SK-N-SH (cell line): ENCODE data around the gene FRMPD4. TPM values are rescaled to one million over a fixed set of nuclear protein-coding genes. Genes with fewer than 3 reads are reported as not detected.
A peak's percentile ranks its signal among the peaks of the same experiment; 100 is the strongest.

Experiments
- CTCF ChIA-PET: fragments of 300-600, 350-600 bp; formaldehyde crosslinking; extraction: SDS; loops from one replicate; lab custom pipeline; 2021; lab: Yijun Ruan, JAX
- POLR2A ChIA-PET: fragments of 350-600 bp; sonication (Branson Sonifier 250); formaldehyde crosslinking; extraction: SDS; loops from one replicate; lab custom pipeline; 2020; ENCODE audit warnings: antibody characterized with exemption, inconsistent platforms; lab: Yijun Ruan, JAX
- DNase-seq: peaks from one replicate; pipeline ENCODE4 v3.0.0; 2012
- H2AFZ ChIP-seq: fragments of 200-600 bp; sonication (generic); 2 replicates; pipeline ENCODE4 v1.8.1; 2016; ENCODE audit warnings: antibody characterized with exemption, mild to moderate bottlenecking, low read depth
- H3F3A ChIP-seq: fragments of 200-600 bp; sonication (generic); replicated peaks from 2 replicates; pipeline ENCODE3; 2016; ENCODE audit warnings: antibody characterized with exemption, mild to moderate bottlenecking; ENCODE audit not compliant: insufficient read depth
- H3K27ac ChIP-seq, 2 experiments: fragments of 200-500 bp in 1 of 2; fragments of 200-600 bp in 1 of 2; sonication (Bioruptor generic) in 1 of 2; sonication (generic), shearing (Covaris generic) in 1 of 2; 2 replicates each; pipeline versions ENCODE4 v1.5.1 to v1.6.1; 2014 to 2016; ENCODE audit warnings: low read depth in 2 of 2, inconsistent platforms in 1 of 2, low read length in 1 of 2, mild to moderate bottlenecking in 1 of 2, mixed read lengths in 1 of 2
- H3K27me3 ChIP-seq: fragments of 200-600 bp; sonication (generic), shearing (Covaris generic); 2 replicates; pipeline ENCODE4 v1.6.1; 2016; ENCODE audit warnings: mixed run types; ENCODE audit not compliant: insufficient read depth
- H3K36me3 ChIP-seq, 2 experiments: fragments of 200-500 bp in 1 of 2; fragments of 200-600 bp in 1 of 2; sonication (Bioruptor generic) in 1 of 2; sonication (generic) in 1 of 2; replicated peaks in 1 of 2; 2 replicates each; pipeline versions ENCODE3 to v1.5.1; 2014 to 2016; ENCODE audit warnings: low read length in 1 of 2, mild to moderate bottlenecking in 1 of 2; ENCODE audit not compliant: insufficient read depth in 2 of 2, control insufficient read depth in 1 of 2
- H3K4me1 ChIP-seq, 2 experiments: fragments of 200-500 bp in 1 of 2; fragments of 200-600 bp in 1 of 2; sonication (Bioruptor generic) in 1 of 2; sonication (generic), shearing (Covaris generic) in 1 of 2; 2 replicates each; pipeline versions ENCODE4 v1.5.1 to v1.6.1; 2014 to 2016; ENCODE audit warnings: low read depth in 1 of 2, low read length in 1 of 2, mixed run types in 1 of 2; ENCODE audit not compliant: insufficient read depth in 2 of 2, control insufficient read depth in 1 of 2
- H3K4me2 ChIP-seq: fragments of 200-600 bp; sonication (generic), shearing (Covaris generic); 2 replicates; pipeline ENCODE4 v1.6.1; 2017; ENCODE audit warnings: mixed run types
- H3K4me3 ChIP-seq, 2 experiments: fragments of 200-500 bp in 1 of 2; fragments of 200-600 bp in 1 of 2; sonication (Bioruptor generic) in 1 of 2; sonication (generic), shearing (Covaris generic) in 1 of 2; 2 replicates each; pipeline versions ENCODE4 v1.5.1 to v1.8.1; 2014 to 2016; ENCODE audit warnings: low read depth in 2 of 2, inconsistent platforms in 1 of 2, low read length in 1 of 2, mild to moderate bottlenecking in 1 of 2, mixed read lengths in 1 of 2, moderate library complexity in 1 of 2
- H3K79me2 ChIP-seq: fragments of 200-600 bp; sonication (generic); 2 replicates; pipeline ENCODE4 v1.8.1; 2017; ENCODE audit warnings: mild to moderate bottlenecking; ENCODE audit not compliant: insufficient read depth
- H3K9ac ChIP-seq: fragments of 200-600 bp; sonication (generic); 2 replicates; pipeline ENCODE4 v1.6.1; 2017; ENCODE audit warnings: mixed run types
- H3K9me2 ChIP-seq: fragments of 200-600 bp; sonication (generic); 2 replicates; pipeline ENCODE4 v1.6.1; 2017; ENCODE audit warnings: mixed run types
- H3K9me3 ChIP-seq: fragments of 200-600 bp; sonication (generic); 2 replicates; pipeline ENCODE4 v1.6.1; 2017; ENCODE audit warnings: mixed run types, mild to moderate bottlenecking, moderate library complexity
- H4K20me1 ChIP-seq: fragments of 200-600 bp; sonication (generic); 2 replicates; pipeline ENCODE4 v1.6.1; 2017; ENCODE audit warnings: mild to moderate bottlenecking, mixed run types; ENCODE audit not compliant: insufficient read depth
- ELF1 ChIP-seq: IDR thresholded peaks from 2 replicates; pipeline ENCODE4 v1.4.0; 2012
- GATA2 ChIP-seq: sonication (generic); formaldehyde crosslinking; IDR thresholded peaks from 2 replicates; pipeline ENCODE4 v1.5.0; 2020; ENCODE audit warnings: mild to moderate bottlenecking, missing genetic modification reagents
- PBX3 ChIP-seq: IDR thresholded peaks from 2 replicates; pipeline ENCODE4; 2012
- REST ChIP-seq: IDR thresholded peaks from 2 replicates; pipeline ENCODE4 v1.6.1; 2012; ENCODE audit warnings: mild to moderate bottlenecking, low read depth, low read length, moderate library complexity
- WGBS: methylation state at CpG from one replicate; pipeline ENCODE4 v1.1.6; 2017; ENCODE audit warnings: low lambda C conversion rate; 5-methylcytosine and 5-hydroxymethylcytosine counted together
- polyA plus RNA-seq, 3 experiments: library from polyadenylated mRNA; depleted of rRNA; stranded (reverse); fragments of >200 nt; gene quantifications; 2 replicates each; pipeline ENCODE4 v1.2.3, GENCODE V29; 2012
- TF ChIP-seq, protein P1 (sequence below): IDR thresholded peaks from 2 replicates; pipeline ENCODE4 v1.4.0; 2012; ENCODE audit warnings: low read depth

FRMPD4 gene
- polyA plus RNA-seq, 1 of the 3 experiments (the other 2 are of a cell fraction) = not detected

- Histone ChIP-seq H4K20me1 (no peaks in the 10 kb centered on the region), H3K36me3 (no peaks in the 10 kb centered on the region), H3F3A (no peaks in the 10 kb centered on the region), H3K4me3 (no peak overlapping the region), H3K9me2 (no peaks in the 10 kb centered on the region), H2AFZ (no peak overlapping the region), H3K27ac (no peak overlapping the region), H3K4me1 (no peaks in the 10 kb centered on the region), H3K9me3 (no peaks in the 10 kb centered on the region), H3K4me2 (no peak overlapping the region), H3K27me3 (no peaks in the 10 kb centered on the region), H3K79me2 (no peaks in the 10 kb centered on the region), H3K9ac (no peak overlapping the region)
- POLR2A ChIA-PET = no interaction called here
- CTCF ChIA-PET = interaction anchor here (0.7 to 2.5 kb wide), 2 partner anchors 18 to 432 kb away, joined by 3 to 18 read pairs; no protein-coding TSS in a partner anchor
- no peak for DNase-seq
- TF ChIP-seq PBX3 (no peak), ELF1 (no peak), GATA2 (CRISPR knock-in tag) (no peak)
- TF ChIP-seq, protein P1, sequence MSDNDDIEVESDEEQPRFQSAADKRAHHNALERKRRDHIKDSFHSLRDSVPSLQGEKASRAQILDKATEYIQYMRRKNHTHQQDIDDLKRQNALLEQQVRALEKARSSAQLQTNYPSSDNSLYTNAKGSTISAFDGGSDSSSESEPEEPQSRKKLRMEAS = no peak
These were observed 581.6 kb downstream of the FRMPD4 start for GRCh38 chrX:12719837-12720236.

DNA sequence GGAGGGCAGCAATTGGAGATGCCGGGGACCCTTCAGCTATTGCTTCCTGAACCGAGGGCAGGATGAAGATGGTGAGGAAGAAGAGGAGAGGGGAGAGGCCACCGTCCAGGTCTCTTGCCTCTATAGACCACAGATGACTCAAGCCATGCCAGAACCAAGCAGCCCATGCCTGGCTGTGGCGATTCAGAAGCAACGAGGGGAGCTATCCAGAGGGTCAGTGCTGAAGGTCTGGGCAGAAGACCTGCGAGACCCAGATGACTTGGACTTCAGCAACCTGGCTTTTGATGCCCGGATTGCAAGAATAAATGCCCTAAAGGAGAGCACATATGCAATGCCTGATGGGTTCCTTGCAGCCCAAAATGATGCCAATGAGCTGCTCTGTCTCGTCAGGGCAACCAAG lies 582.8 kb downstream of the FRMPD4 start:
- TF ChIP-seq REST (peak; percentile 93), PBX3 (no peak)
- H3K79me2 ChIP-seq = no peaks in the 10 kb centered on the region
- H3K36me3 ChIP-seq = no peaks in the 10 kb centered on the region
- ChIA-PET POLR2A (no interaction called here), CTCF (interaction anchor here (0.9 to 2.5 kb wide), 2 partner anchors 19 to 951 kb away, joined by 3 to 18 read pairs; no protein-coding TSS in a partner anchor)
- no peaks in the 10 kb centered on the region for H3F3A ChIP-seq
- no peak overlapping the region for H3K27ac ChIP-seq
- WGBS = 8% methylated on average over 8 of the region's 8 CpGs
- no peak overlapping the region for H3K4me3 ChIP-seq
- no peak for DNase-seq
- H3K4me2 ChIP-seq = no peak overlapping the region
- H3K27me3 ChIP-seq = no peaks in the 10 kb centered on the region
- H3K9me2 ChIP-seq = no peaks in the 10 kb centered on the region
- no peak overlapping the region for H3K9ac ChIP-seq
- H4K20me1 ChIP-seq = no peaks in the 10 kb centered on the region
- no peaks in the 10 kb centered on the region for H3K9me3 ChIP-seq
- H2AFZ ChIP-seq = no peak overlapping the region
- H3K4me1 ChIP-seq = no peaks in the 10 kb centered on the region
